Activated naive CD4-positive, alpha-beta T cell treated with anti-CD3 and anti-CD28 coated beads, Interleukin-2, amount 50 U/mL, for 24 hours (primary cell): ENCODE results near the gene MFRP.

Experiments used
- H3K27ac Mint-ChIP-seq: one replicate; pipeline ENCODE4 v1.8.0; 2021; ENCODE audit warnings: mild to moderate bottlenecking, mixed read lengths
- H3K27me3 Mint-ChIP-seq: one replicate; pipeline ENCODE4 v1.8.0; 2021; ENCODE audit warnings: mixed read lengths
- H3K36me3 Mint-ChIP-seq: one replicate; pipeline ENCODE4 v1.8.0; 2021; ENCODE audit warnings: mixed read lengths
- H3K4me1 Mint-ChIP-seq: one replicate; pipeline ENCODE4 v1.8.0; 2021; ENCODE audit warnings: mixed read lengths
- H3K4me3 Mint-ChIP-seq: one replicate; pipeline ENCODE4 v1.8.0; 2021; ENCODE audit warnings: mild to moderate bottlenecking, mixed read lengths
- H3K9me3 Mint-ChIP-seq: one replicate; pipeline ENCODE4 v1.8.0; 2021; ENCODE audit warnings: mixed read lengths

Gene MFRP

GRCh38 chr11:119347940-119348605, 1.6 kb upstream of the MFRP start:
- Mint-ChIP-seq H3K9me3 (no peaks in the 10 kb centered on the region), H3K27me3 (peaks cover 8% of the 10 kb centered on the region), H3K4me1 (peaks cover 3% of the 10 kb centered on the region), H3K4me3 (no peak overlapping the region), H3K36me3 (no peaks in the 10 kb centered on the region), H3K27ac (no peak overlapping the region)

GRCh38 chr11:119347242-119347641, 737 bp upstream of the MFRP start:
- no peak overlapping the region for H3K4me3 Mint-ChIP-seq
- H3K9me3 Mint-ChIP-seq: no peaks in the 10 kb centered on the region
- H3K27me3 Mint-ChIP-seq: peaks cover 8% of the 10 kb centered on the region
- no peaks in the 10 kb centered on the region for H3K36me3 Mint-ChIP-seq
- peaks cover 3% of the 10 kb centered on the region for H3K4me1 Mint-ChIP-seq
- H3K27ac Mint-ChIP-seq: no peak overlapping the region

DNA sequence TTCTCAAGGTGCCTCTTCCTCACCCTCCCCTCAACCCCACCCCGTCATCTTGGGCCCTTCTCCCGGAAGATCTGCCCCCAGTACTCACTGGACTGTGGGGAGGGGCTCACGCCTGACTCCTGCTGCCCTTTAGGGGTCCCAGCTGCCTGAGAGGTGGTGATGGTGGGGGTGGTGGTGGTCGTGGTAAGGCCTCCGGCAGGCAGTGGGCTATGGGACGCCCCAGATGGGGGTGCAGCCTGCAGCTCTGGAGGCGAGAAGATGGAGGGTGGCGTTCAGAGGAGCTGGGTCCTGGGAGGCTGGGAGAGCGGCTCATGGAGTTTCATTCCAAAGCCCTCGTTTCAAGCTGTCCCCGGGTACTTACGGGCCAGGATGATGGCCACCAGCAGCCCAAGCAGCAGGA, 820 bp downstream of the MFRP start:
- H3K27me3 Mint-ChIP-seq: peaks cover 10% of the 10 kb centered on the region
- no peak overlapping the region for H3K27ac Mint-ChIP-seq
- H3K4me3 Mint-ChIP-seq: no peak overlapping the region

GRCh38 chr11:119344291-119345010, 2.1 kb downstream of the MFRP start:
- no peak overlapping the region for H3K27ac Mint-ChIP-seq
- H3K36me3 Mint-ChIP-seq: no peaks in the 10 kb centered on the region

More for the DNA sequence above, 820 bp downstream of the MFRP start:
- no peaks in the 10 kb centered on the region for H3K36me3 Mint-ChIP-seq
- H3K4me1 Mint-ChIP-seq: peaks cover 8% of the 10 kb centered on the region
- no peaks in the 10 kb centered on the region for H3K9me3 Mint-ChIP-seq

DNA sequence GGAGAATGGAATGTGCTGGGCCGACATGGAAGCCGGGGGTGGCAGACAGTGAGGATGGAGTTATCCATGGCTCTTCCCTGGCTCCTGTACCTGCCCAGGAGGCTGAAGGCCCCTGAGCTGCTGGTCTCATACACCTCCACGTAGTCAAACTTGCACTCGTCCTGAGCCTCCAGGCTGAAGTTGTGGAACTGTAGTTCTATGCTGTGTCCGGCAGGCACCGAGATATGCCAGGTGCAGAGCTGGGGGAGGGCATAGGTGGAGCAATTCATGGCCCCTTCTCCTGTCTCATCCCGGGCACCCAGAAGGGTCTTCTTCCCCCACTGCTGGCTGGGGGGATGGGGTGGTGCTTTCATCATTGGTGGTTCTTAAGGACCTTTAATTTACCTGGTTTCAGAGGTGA, 2.8 kb downstream of the MFRP start:
- Mint-ChIP-seq H3K4me1 (peaks cover 13% of the 10 kb centered on the region), H3K9me3 (no peaks in the 10 kb centered on the region), H3K27me3 (peaks cover 13% of the 10 kb centered on the region), H3K27ac (no peak overlapping the region), H3K4me3 (no peak overlapping the region), H3K36me3 (no peaks in the 10 kb centered on the region)

More at GRCh38 chr11:119344291-119345010, 2.1 kb downstream of the MFRP start:
- Mint-ChIP-seq H3K9me3 (no peaks in the 10 kb centered on the region), H3K27me3 (peaks cover 10% of the 10 kb centered on the region), H3K4me3 (no peak overlapping the region), H3K4me1 (peaks cover 6% of the 10 kb centered on the region)

- Mint-ChIP-seq H3K36me3 (peaks cover 3% of the 10 kb centered on the region), H3K27me3 (peaks cover 15% of the 10 kb centered on the region), H3K27ac (no peak overlapping the region), H3K4me1 (peaks cover 25% of the 10 kb centered on the region), H3K9me3 (no peaks in the 10 kb centered on the region), H3K4me3 (no peak overlapping the region)
Measured at GRCh38 chr11:119342362-119343130, 4.0 kb downstream of the MFRP start.

- peaks cover 3% of the 10 kb centered on the region for H3K36me3 Mint-ChIP-seq
- no peak overlapping the region for H3K27ac Mint-ChIP-seq
- H3K9me3 Mint-ChIP-seq: no peaks in the 10 kb centered on the region
- peaks cover 15% of the 10 kb centered on the region for H3K27me3 Mint-ChIP-seq
- peaks cover 30% of the 10 kb centered on the region for H3K4me1 Mint-ChIP-seq
- no peak overlapping the region for H3K4me3 Mint-ChIP-seq
Measured at GRCh38 chr11:119342023-119342300, 4.5 kb downstream of the MFRP start.

GRCh38 chr11:119341222-119342022, 5.1 kb downstream of the MFRP start:
- H3K27ac Mint-ChIP-seq: no peak overlapping the region
- peaks cover 3% of the 10 kb centered on the region for H3K36me3 Mint-ChIP-seq
- no peak overlapping the region for H3K4me3 Mint-ChIP-seq
- H3K9me3 Mint-ChIP-seq: no peaks in the 10 kb centered on the region
- peaks cover 34% of the 10 kb centered on the region for H3K4me1 Mint-ChIP-seq
- H3K27me3 Mint-ChIP-seq: peaks cover 15% of the 10 kb centered on the region

DNA sequence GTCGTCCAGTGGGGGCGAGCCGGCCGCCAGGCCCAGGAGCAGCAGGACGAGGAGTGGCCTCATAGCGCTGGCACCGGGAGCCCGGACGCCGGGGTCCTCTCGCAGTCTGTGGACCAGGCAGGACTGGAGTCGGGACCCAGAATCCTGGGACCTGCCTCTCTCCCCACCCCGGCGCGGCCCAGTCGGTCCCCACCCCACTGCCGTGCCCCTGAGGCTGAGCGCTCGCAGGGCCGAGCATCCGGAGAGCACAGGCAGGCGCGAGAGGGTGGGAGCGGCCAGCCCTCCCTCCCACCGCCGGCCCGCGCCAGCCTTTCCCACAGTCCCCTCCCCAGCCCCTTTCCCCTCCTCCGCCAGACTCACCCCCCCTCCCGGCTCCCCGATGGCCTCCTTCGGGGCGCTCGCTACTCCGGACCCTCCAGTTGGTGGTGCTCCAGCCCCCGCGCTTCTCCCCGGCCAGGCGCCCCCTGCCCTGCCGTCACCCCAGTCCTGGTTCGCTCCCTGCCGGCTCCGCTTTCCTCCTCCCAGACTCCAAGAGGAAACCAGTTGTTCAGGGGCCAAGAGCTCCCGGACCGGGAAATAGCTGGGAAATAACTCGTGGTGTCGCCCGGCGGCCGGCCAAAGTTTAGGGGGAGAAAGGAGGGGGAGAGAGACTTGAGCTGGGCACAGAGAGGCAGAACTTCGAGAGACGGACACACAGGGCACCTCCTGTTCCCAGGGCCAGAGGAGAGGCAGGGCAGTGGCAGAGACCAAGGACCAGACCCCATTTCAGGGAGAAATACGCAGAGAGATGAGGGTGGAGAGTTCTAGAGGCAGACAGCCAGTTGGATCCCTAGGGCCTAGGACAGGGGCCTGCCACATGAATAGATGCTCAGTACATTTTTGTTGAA, 5.9 kb downstream of the MFRP start, which contains the start of gene C1QTNF5:
Gene C1QTNF5 (minus strand): TSS at position 549 of the 887 bp plus-strand sequence. CDS start 486 bp downstream, at position 63.
- Mint-ChIP-seq H3K36me3 (peaks cover 3% of the 10 kb centered on the region), H3K4me1 (peaks cover 39% of the 10 kb centered on the region), H3K9me3 (no peaks in the 10 kb centered on the region), H3K27me3 (peaks cover 15% of the 10 kb centered on the region), H3K4me3 (no peak within 1 kb of the TSS), H3K27ac (no peak within 1 kb of the TSS)

GRCh38 chr11:119339589-119340334, 6.7 kb downstream of the MFRP start:
- peaks cover 47% of the 10 kb centered on the region for H3K4me1 Mint-ChIP-seq
- H3K36me3 Mint-ChIP-seq: peaks cover 3% of the 10 kb centered on the region
- peaks cover 13% of the 10 kb centered on the region for H3K27me3 Mint-ChIP-seq
- H3K9me3 Mint-ChIP-seq: no peaks in the 10 kb centered on the region
- peak overlapping the region; percentile 70 for H3K4me3 Mint-ChIP-seq
- H3K27ac Mint-ChIP-seq: no peak overlapping the region

GRCh38 chr11:119338965-119339588, 7.4 kb downstream of the MFRP start:
- peak overlapping the region; percentile 70 for H3K4me3 Mint-ChIP-seq
- peaks cover 3% of the 10 kb centered on the region for H3K36me3 Mint-ChIP-seq
- peaks cover 13% of the 10 kb centered on the region for H3K27me3 Mint-ChIP-seq
- no peaks in the 10 kb centered on the region for H3K9me3 Mint-ChIP-seq
- peaks cover 49% of the 10 kb centered on the region for H3K4me1 Mint-ChIP-seq
- H3K27ac Mint-ChIP-seq: peak overlapping the region; percentile 55

DNA sequence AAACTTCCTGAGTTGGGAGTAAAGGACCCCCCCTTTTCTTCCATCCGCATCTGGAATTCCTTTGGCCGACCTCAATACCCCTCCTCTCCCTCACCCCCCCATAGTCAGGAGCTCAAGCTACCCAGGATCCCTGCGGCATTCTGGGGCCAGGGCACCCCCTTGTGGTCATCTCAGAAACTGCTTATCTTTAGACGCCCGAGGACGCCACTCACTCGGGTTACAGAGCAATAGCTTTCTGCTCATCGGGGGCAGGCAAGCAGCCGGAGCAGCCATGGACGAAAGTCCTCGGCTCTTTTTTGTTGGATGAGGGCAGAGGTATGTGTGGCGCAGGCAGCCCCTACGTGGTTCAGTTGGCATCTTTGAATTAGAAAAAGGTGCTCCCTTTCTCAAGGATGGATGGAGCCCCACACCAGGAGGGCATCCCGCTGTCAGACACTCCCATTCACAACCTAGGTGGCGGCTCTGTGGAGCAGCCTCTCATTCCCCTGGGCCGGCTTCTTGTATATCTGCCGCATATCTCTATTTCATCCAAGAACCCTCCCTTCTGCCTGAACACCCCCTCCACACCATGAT, 8.1 kb downstream of the MFRP start:
- peak overlapping the region; percentile 26 for H3K4me3 Mint-ChIP-seq
- no peak overlapping the region for H3K27ac Mint-ChIP-seq
- peaks cover 53% of the 10 kb centered on the region for H3K4me1 Mint-ChIP-seq
- peaks cover 13% of the 10 kb centered on the region for H3K27me3 Mint-ChIP-seq
- no peaks in the 10 kb centered on the region for H3K9me3 Mint-ChIP-seq
- peaks cover 3% of the 10 kb centered on the region for H3K36me3 Mint-ChIP-seq

GRCh38 chr11:119337581-119338317, 8.8 kb downstream of the MFRP start:
- no peaks in the 10 kb centered on the region for H3K9me3 Mint-ChIP-seq
- H3K4me3 Mint-ChIP-seq: no peak overlapping the region
- H3K27me3 Mint-ChIP-seq: peaks cover 11% of the 10 kb centered on the region
- peaks cover 3% of the 10 kb centered on the region for H3K36me3 Mint-ChIP-seq
- H3K27ac Mint-ChIP-seq: no peak overlapping the region
- H3K4me1 Mint-ChIP-seq: peaks cover 59% of the 10 kb centered on the region
